HEK293 (cell line): ENCODE results near the gene CIAO2B.
"Not testable (repeated sequence)": the region's sequence is repeated elsewhere in the genome, so short reads cannot be mapped to it uniquely, and the experiment has no call there.

Source experiments
- CTCF ChIA-PET: fragments of 350-600 bp; formaldehyde crosslinking; extraction: SDS; loops from one replicate; lab custom pipeline; 2021; ENCODE audit warnings: antibody characterized with exemption; lab: Yijun Ruan, JAX
- POLR2A ChIA-PET: fragments of 300-600 bp; formaldehyde crosslinking; extraction: SDS; loops from one replicate; lab custom pipeline; 2020; ENCODE audit warnings: antibody characterized with exemption, inconsistent platforms; lab: Yijun Ruan, JAX
- H3K27ac ChIP-seq: fragments of 200-500 bp; sonication (Bioruptor generic); 2 replicates; pipeline ENCODE4 v1.5.1; 2014; ENCODE audit warnings: low read depth, low read length, control low read depth, inconsistent platforms; ENCODE audit errors: extremely low read depth
- H3K36me3 ChIP-seq, 2 experiments: fragments of 200-500 bp in 1 of 2; sonication (Bioruptor generic) in 1 of 2; 1 replicate in 1 of 2; 2 replicates in 1 of 2; pipeline ENCODE4 v1.5.1; 2014 to 2017; ENCODE audit warnings: inconsistent platforms in 2 of 2, low read length in 2 of 2; ENCODE audit not compliant: control insufficient read depth in 2 of 2, insufficient read depth in 1 of 2
- H3K4me1 ChIP-seq: fragments of 200-500 bp; sonication (Bioruptor generic); 2 replicates; pipeline ENCODE4 v1.5.1; 2014; ENCODE audit warnings: mild to moderate bottlenecking, low read length, inconsistent platforms; ENCODE audit not compliant: control insufficient read depth, insufficient read depth
- H3K4me3 ChIP-seq: 2 replicates; pipeline ENCODE4 v1.5.1; 2011; ENCODE audit warnings: low read depth, mild to moderate bottlenecking, control low read depth, low read length, moderate library complexity
- H3K9me3 ChIP-seq: fragments of 200-500 bp; sonication (Bioruptor generic); 2 replicates; pipeline ENCODE4 v1.5.1; 2014; ENCODE audit warnings: low read depth, low read length, inconsistent platforms; ENCODE audit not compliant: control insufficient read depth, insufficient read depth
- EGR2 ChIP-seq: fragments of 450-650 bp; formaldehyde crosslinking; IDR thresholded peaks from 2 replicates; pipeline ENCODE4 v1.5.1; 2016; ENCODE audit warnings: low read depth, missing biosample characterization, missing genetic modification characterization
- KLF1 ChIP-seq: fragments of 450-650 bp; formaldehyde crosslinking; IDR thresholded peaks from 2 replicates; pipeline ENCODE4 v1.5.1; 2016; ENCODE audit warnings: missing biosample characterization, missing genetic modification characterization
- MEIS1 ChIP-seq: sonication (generic); formaldehyde crosslinking; IDR thresholded peaks from 2 replicates; pipeline ENCODE4 v1.8.1; 2022; ENCODE audit warnings: missing genetic modification reagents, mild to moderate bottlenecking, borderline replicate concordance
- OVOL3 ChIP-seq: fragments of 450-650 bp; formaldehyde crosslinking; IDR thresholded peaks from 2 replicates; pipeline ENCODE4 v1.5.1; 2016; ENCODE audit warnings: missing biosample characterization, missing genetic modification characterization
- SALL2 ChIP-seq: fragments of 450-650 bp; formaldehyde crosslinking; IDR thresholded peaks from 2 replicates; pipeline ENCODE4 v1.5.0; 2017; ENCODE audit warnings: missing biosample characterization, mild to moderate bottlenecking, missing genetic modification characterization, borderline replicate concordance
- SETDB1 ChIP-seq: IDR thresholded peaks from one replicate; pipeline ENCODE4 v1.6.1; 2017; ENCODE audit warnings: mild to moderate bottlenecking, low read length, moderate library complexity, mixed read lengths; ENCODE audit not compliant: insufficient read length
- SP2 ChIP-seq: fragments of 450-650 bp; formaldehyde crosslinking; IDR thresholded peaks from 2 replicates; pipeline ENCODE4 v1.5.1; 2016; ENCODE audit warnings: missing biosample characterization, missing genetic modification characterization
- ZBTB7A ChIP-seq: fragments of 450-650 bp; formaldehyde crosslinking; IDR thresholded peaks from 2 replicates; pipeline ENCODE4 v1.5.1; 2016; ENCODE audit warnings: low read depth, missing biosample characterization, missing genetic modification characterization
- ZFHX2 ChIP-seq: fragments of 450-650 bp; formaldehyde crosslinking; conservative IDR thresholded peaks from 2 replicates; pipeline ENCODE4 v1.5.1; 2016; ENCODE audit warnings: missing biosample characterization, missing genetic modification characterization
- ZFP41 ChIP-seq: fragments of 450-650 bp; formaldehyde crosslinking; IDR thresholded peaks from 2 replicates; pipeline ENCODE4 v1.5.1; 2016; ENCODE audit warnings: missing biosample characterization, missing genetic modification characterization, borderline replicate concordance
- ZNF132 ChIP-seq: fragments of 450-650 bp; formaldehyde crosslinking; IDR thresholded peaks from 2 replicates; pipeline ENCODE4 v1.5.1; 2017; ENCODE audit warnings: missing biosample characterization, missing genetic modification characterization, borderline replicate concordance
- ZNF175 ChIP-seq: fragments of 450-650 bp; formaldehyde crosslinking; IDR thresholded peaks from 2 replicates; pipeline ENCODE4 v1.5.1; 2016; ENCODE audit warnings: missing biosample characterization, missing genetic modification characterization
- ZNF18 ChIP-seq: fragments of 450-650 bp; formaldehyde crosslinking; IDR thresholded peaks from 2 replicates; pipeline ENCODE4 v1.5.1; 2016; ENCODE audit warnings: missing biosample characterization, missing genetic modification characterization
- ZNF302 ChIP-seq: fragments of 450-650 bp; formaldehyde crosslinking; IDR thresholded peaks from 2 replicates; pipeline ENCODE4 v1.5.1; 2016; ENCODE audit warnings: missing biosample characterization, missing genetic modification characterization, low read depth
- ZNF335 ChIP-seq: fragments of 450-650 bp; formaldehyde crosslinking; conservative IDR thresholded peaks from 2 replicates; pipeline ENCODE4 v1.5.1; 2016; ENCODE audit warnings: missing biosample characterization, missing genetic modification characterization
- ZNF391 ChIP-seq: fragments of 450-650 bp; formaldehyde crosslinking; IDR thresholded peaks from 2 replicates; pipeline ENCODE4 v1.5.1; 2016; ENCODE audit warnings: low read depth, missing biosample characterization, missing genetic modification characterization, borderline replicate concordance
- ZNF394 ChIP-seq: fragments of 450-650 bp; formaldehyde crosslinking; IDR thresholded peaks from 2 replicates; pipeline ENCODE4 v1.5.1; 2016; ENCODE audit warnings: missing biosample characterization, missing genetic modification characterization, mild to moderate bottlenecking, moderate library complexity, borderline replicate concordance
- ZNF596 ChIP-seq: fragments of 450-650 bp; IDR thresholded peaks from 2 replicates; pipeline ENCODE4 v1.5.0; 2018; ENCODE audit warnings: missing biosample characterization, mild to moderate bottlenecking, missing genetic modification characterization, moderate library complexity
- ZNF670 ChIP-seq: fragments of 450-650 bp; formaldehyde crosslinking; IDR thresholded peaks from 2 replicates; pipeline ENCODE4 v1.5.1; 2016; ENCODE audit warnings: missing biosample characterization, missing genetic modification characterization, low read depth
- ZNF785 ChIP-seq: fragments of 450-650 bp; formaldehyde crosslinking; IDR thresholded peaks from 2 replicates; pipeline ENCODE4 v1.5.1; 2016; ENCODE audit warnings: missing biosample characterization, missing genetic modification characterization
- ZNF792 ChIP-seq: fragments of 450-650 bp; formaldehyde crosslinking; IDR thresholded peaks from 2 replicates; pipeline ENCODE4 v1.5.1; 2016; ENCODE audit warnings: missing biosample characterization, missing genetic modification characterization
- ZNF830 ChIP-seq: fragments of 450-650 bp; IDR thresholded peaks from 2 replicates; pipeline ENCODE4 v1.5.0; 2018; ENCODE audit warnings: missing biosample characterization, missing genetic modification characterization, low read depth, mild to moderate bottlenecking, moderate library complexity
- ZSCAN30 ChIP-seq: fragments of 450-650 bp; IDR thresholded peaks from 2 replicates; pipeline ENCODE4 v1.5.1; 2018; ENCODE audit warnings: missing biosample characterization, mild to moderate bottlenecking, missing genetic modification characterization, moderate library complexity

The CIAO2B gene

GRCh38 chr16:66975302-66975893, 41.2 kb upstream of the CIAO2B start:
- no peak overlapping the region for H3K4me3 ChIP-seq
- no peak overlapping the region for H3K27ac ChIP-seq
- no peak for TF ChIP-seq ZNF670 (tag by site-specific recombination)
- no peak for TF ChIP-seq ZNF132 (tag by site-specific recombination)
- no peak for TF ChIP-seq OVOL3
- no peak for TF ChIP-seq ZNF830 (tag by site-specific recombination)
- H3K9me3 ChIP-seq = no peaks in the 10 kb centered on the region
- H3K36me3 ChIP-seq = peaks cover 0 to 23% of the 10 kb centered on the region in 2 experiments; a peak in 2 of 3 replicates
- ChIA-PET POLR2A (interaction anchor here (0.6 to 1.2 kb wide), 2 partner anchors 154 to 206 kb away, joined by 3 to 7 read pairs; no protein-coding TSS in a partner anchor), CTCF (interaction anchor here (0.9 to 2.3 kb wide), 8 partner anchors 10 to 210 kb away, joined by 3 to 12 read pairs (median 4); partner anchors contain the start of gene CES3)
- H3K4me1 ChIP-seq = no peaks in the 10 kb centered on the region

DNA sequence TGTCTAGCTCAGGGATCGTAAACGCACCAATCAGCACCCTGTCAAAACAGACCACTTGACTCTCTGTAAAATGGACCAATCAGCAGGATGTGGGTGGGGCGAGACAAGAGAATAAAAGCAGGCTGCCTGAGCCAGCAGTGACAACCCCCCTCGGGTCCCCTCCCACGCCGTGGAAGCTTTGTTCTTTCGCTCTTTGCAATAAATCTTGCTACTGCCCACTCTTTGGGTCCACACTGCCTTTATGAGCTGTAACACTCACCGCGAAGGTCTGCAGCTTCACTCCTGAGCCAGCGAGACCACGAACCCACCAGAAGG, 40.7 kb upstream of the CIAO2B start:
- ChIA-PET CTCF (interaction anchor here (1.4 to 2.3 kb wide), 4 partner anchors 11 to 210 kb away, joined by 4 to 12 read pairs (median 7); partner anchors contain the start of gene CES3), POLR2A (interaction anchor here (0.6 to 1.2 kb wide), 2 partner anchors 155 to 207 kb away, joined by 3 to 7 read pairs; no protein-coding TSS in a partner anchor)
- not testable (repeated sequence) for H3K9me3 ChIP-seq, H3K4me3 ChIP-seq, H3K27ac ChIP-seq, H3K4me1 ChIP-seq
- TF ChIP-seq ZFHX2 (tag by site-specific recombination) (peak; percentile 80), SP2 (tag by site-specific recombination) (0 out of 2 replicates have a peak, but pooled peaks have one; percentile 7), EGR2 (tag by site-specific recombination) (peak; percentile 90)
- H3K36me3 ChIP-seq = peaks cover 0 to 23% of the 10 kb centered on the region in 2 experiments; a peak in 2 of 3 replicates

DNA sequence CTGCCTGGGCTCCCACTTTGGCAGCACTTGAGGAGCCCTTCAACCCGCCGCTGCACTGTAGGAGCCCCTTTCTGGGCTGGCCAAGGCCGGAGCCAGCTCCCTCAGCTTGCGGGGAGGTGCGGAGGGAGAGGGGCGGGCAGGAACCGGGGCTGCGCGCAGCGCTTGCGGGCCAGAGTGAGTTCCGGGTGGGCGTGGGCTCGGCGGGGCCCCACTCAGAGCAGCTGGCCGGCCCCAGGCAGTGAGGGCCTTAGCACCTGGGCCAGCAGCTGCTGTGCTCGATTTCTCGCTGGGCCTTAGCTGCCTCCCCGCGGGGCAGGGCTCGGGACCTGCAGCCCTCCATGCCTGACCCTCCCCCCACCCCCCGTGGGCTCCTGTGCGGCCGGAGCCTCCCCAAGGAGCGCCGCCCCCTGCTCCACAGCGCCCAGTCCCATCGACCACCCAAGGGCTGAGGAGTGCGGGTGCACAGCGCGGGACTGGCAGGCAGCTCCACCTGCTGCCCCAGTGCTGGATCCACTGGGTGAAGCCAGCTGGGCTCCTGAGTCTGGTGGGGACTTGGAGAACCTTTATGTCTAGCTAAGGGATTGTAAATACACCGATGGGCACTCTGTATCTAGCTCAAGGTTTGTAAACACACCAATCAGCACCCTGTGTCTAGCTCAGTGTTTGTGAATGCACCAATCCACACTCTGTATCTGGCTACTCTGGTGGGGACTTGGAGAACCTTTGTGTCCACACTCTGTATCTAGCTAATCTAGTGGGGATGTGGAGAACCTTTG, 40.1 kb upstream of the CIAO2B start:
- not testable (repeated sequence) for H3K4me3 ChIP-seq, H3K4me1 ChIP-seq, H3K9me3 ChIP-seq, H3K27ac ChIP-seq
- CTCF ChIA-PET = interaction anchor here (0.5 to 2.3 kb wide), 6 partner anchors 11 to 211 kb away, joined by 3 to 12 read pairs (median 6); partner anchors contain the start of gene CES3
- H3K36me3 ChIP-seq = peaks cover 0 to 28% of the 10 kb centered on the region in 2 experiments; a peak in 2 of 3 replicates
- POLR2A ChIA-PET = interaction anchor here (1.2 kb wide), 1 partner anchor 155 kb away, joined by 3 read pairs; no protein-coding TSS in a partner anchor

- Histone ChIP-seq H3K9me3 (no peaks in the 10 kb centered on the region), H3K36me3 (peaks cover 0 to 28% of the 10 kb centered on the region in 2 experiments; a peak in 2 of 3 replicates), H3K4me3 (no peak overlapping the region), H3K27ac (no peak overlapping the region), H3K4me1 (no peaks in the 10 kb centered on the region)
- ChIA-PET CTCF (interaction anchor here (0.6 to 1.6 kb wide), 5 partner anchors 12 to 182 kb away, joined by 3 to 5 read pairs (median 4); no protein-coding TSS in a partner anchor), POLR2A (interaction anchor here (0.5 kb wide), 1 partner anchor 24 kb away, joined by 4 read pairs; no protein-coding TSS in a partner anchor)
- TF ChIP-seq KLF1 (tag by site-specific recombination) (no peak), ZNF394 (tag by site-specific recombination) (no peak), SALL2 (tag by site-specific recombination) (no peak), ZNF596 (tag by site-specific recombination) (no peak), MEIS1 (no peak), ZNF18 (tag by site-specific recombination) (no peak), ZFP41 (tag by site-specific recombination) (no peak), ZNF302 (tag by site-specific recombination) (no peak), ZNF175 (tag by site-specific recombination) (no peak), ZNF785 (tag by site-specific recombination) (no peak), ZNF391 (tag by site-specific recombination) (no peak), ZBTB7A (tag by site-specific recombination) (no peak), ZNF335 (tag by site-specific recombination) (no peak), ZSCAN30 (tag by site-specific recombination) (no peak), ZNF792 (tag by site-specific recombination) (no peak), SETDB1 (no peak)
Observed at GRCh38 chr16:66973716-66974115, 39.5 kb upstream of the CIAO2B start.
